Left ventricle myocardium inferior (tissue), 1 donor: ENCODE data around the gene MT1X. TPM values are rescaled to one million over a fixed set of nuclear protein-coding genes. Genes with fewer than 3 reads are reported as not detected.

Source experiments
- DNase-seq: peaks from one replicate; pipeline ENCODE4 v3.0.0-alpha.2; 2020
- H3K27ac ChIP-seq: fragments of 200-600 bp; replicated peaks from 2 replicates; pipeline ENCODE4 v1.8.0; 2021
- H3K27me3 ChIP-seq: fragments of 200-600 bp; 2 replicates; pipeline ENCODE4 v1.8.0; 2021; ENCODE audit warnings: low read depth
- H3K36me3 ChIP-seq: fragments of 200-600 bp; 2 replicates; pipeline ENCODE4 v1.8.0; 2021
- H3K4me1 ChIP-seq: fragments of 200-600 bp; 2 replicates; pipeline ENCODE4 v1.8.0; 2021
- H3K4me3 ChIP-seq: fragments of 200-600 bp; 2 replicates; pipeline ENCODE4 v1.8.0; 2021; ENCODE audit warnings: mild to moderate bottlenecking, moderate library complexity
- H3K9me3 ChIP-seq: fragments of 200-600 bp; replicated peaks from 2 replicates; pipeline ENCODE4 v1.8.0; 2021
- CTCF ChIP-seq: fragments of 200-600 bp; IDR thresholded peaks from 2 replicates; pipeline ENCODE4 v1.8.0; 2021; ENCODE audit warnings: antibody characterized with exemption, mild to moderate bottlenecking, borderline replicate concordance
- intact Hi-C: fragments of 100-400 bp; cut with micrococcal nuclease; formaldehyde crosslinking; loops from one replicate; pipeline ENCODE4 v1.11.0; 2022
- long read RNA-seq: library from polyadenylated mRNA; unstranded; transcript quantifications from one replicate; pipeline ENCODE4 v2.0.0, GENCODE V29; 2021
- total RNA-seq: library from RNA; stranded (reverse); fragmentation: NEBNext Ultra II Directional; extraction: Animal tissue kit (Norgen Biotek cat#: 25700); gene quantifications from one replicate; pipeline ENCODE4 v1.2.1, GENCODE V29; 2021
- donor health status: DM: no; HTN: yes; CAD: no; lungs with severe emphysema.

MT1X gene
- 91.8 TPM for total RNA-seq
- long read RNA-seq, transcript MT1X-201 (3 exons, 450 nt), result major isoform, 10 of 11 reads
- long read RNA-seq, partial matches to known transcripts, result 0 of 11 reads
- long read RNA-seq, other reads (novel, unspliced or antisense), result 0 of 11 reads

DNA sequence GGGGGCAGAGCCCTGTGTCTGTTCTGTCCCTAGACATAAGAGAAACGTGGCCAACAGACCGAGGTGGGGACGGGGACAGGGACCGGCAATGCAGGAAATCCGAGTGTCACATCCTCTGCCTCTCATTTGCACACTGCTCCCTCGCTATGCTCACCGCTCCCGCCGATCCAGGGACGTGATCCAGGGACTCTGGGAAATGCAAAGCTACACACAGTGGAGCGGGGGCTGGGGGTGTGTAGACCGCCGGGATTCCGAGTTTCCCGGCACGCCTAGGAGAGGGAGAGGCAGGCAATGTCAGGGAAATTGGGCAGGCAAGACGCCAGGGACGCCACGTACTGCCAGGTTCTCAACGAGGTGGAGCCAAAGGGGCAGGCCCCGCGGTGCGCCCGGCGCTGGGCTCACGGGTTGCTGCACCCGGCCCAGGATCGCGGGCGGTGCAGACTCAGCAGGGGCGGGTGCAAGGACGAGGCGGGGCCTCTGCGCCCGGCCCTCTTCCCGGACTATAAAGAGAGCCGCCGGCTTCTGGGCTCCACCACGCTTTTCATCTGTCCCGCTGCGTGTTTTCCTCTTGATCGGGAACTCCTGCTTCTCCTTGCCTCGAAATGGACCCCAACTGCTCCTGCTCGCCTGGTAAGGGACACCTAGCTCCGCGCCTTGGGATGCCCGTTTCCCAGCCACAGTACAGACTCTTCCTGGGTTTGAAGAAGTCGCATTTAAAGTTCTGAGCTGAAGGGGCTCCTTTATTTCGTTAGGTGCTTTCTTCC, at the start of gene MT1X:
Gene MT1X (plus strand): TSS at position 532 of the 764 bp plus-strand sequence. CDS start 71 bp downstream, at position 603.
- peak; percentile 96 for DNase-seq
- Histone ChIP-seq H3K9me3 (peaks cover 7% of the 10 kb centered on the region), H3K36me3 (no peaks in the 10 kb centered on the region), H3K27ac (peak within 1 kb of the TSS; percentile 94), H3K27me3 (no peaks in the 10 kb centered on the region), H3K4me3 (peak within 1 kb of the TSS; percentile 80), H3K4me1 (peaks cover 67% of the 10 kb centered on the region)
- intact Hi-C loops, result no loop called here
- no peak for TF ChIP-seq CTCF

- Histone ChIP-seq H3K36me3 (no peaks in the 10 kb centered on the region), H3K27me3 (peaks cover 42% of the 10 kb centered on the region), H3K9me3 (no peaks in the 10 kb centered on the region), H3K4me1 (peaks cover 30% of the 10 kb centered on the region), H3K27ac (peak overlapping the region; percentile 84), H3K4me3 (peak overlapping the region; percentile 69)
- DNase-seq, result no peak
- intact Hi-C loops, result no loop called here
- no peak for TF ChIP-seq CTCF
These were observed 49.4 kb upstream of the MT1X start for GRCh38 chr16:56632848-56633365.

DNA sequence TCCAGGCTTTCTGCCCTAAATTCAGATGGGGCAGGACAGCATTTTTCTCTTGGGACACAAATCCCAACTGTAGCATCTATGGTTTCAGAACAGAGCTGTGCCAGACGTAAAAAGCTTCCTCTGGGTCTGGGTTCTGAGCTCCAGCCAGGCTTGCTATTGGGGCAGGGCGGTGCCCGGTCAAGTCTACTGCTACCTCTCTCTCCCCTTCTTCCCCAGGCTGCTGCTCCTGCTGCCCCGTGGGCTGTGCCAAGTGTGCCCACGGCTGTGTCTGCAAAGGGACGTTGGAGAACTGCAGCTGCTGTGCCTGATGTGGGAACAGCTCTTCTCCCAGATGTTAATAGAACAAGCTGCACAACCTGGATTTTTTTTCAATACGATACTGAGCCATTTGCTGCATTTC, 48.7 kb upstream of the MT1X start:
- Histone ChIP-seq H3K27me3 (peaks cover 48% of the 10 kb centered on the region), H3K4me1 (peaks cover 36% of the 10 kb centered on the region), H3K4me3 (peak overlapping the region; percentile 69), H3K36me3 (no peaks in the 10 kb centered on the region), H3K27ac (peak overlapping the region; percentile 84), H3K9me3 (no peaks in the 10 kb centered on the region)
- intact Hi-C loops, result no loop called here
- no peak for TF ChIP-seq CTCF
- no peak for DNase-seq

DNA sequence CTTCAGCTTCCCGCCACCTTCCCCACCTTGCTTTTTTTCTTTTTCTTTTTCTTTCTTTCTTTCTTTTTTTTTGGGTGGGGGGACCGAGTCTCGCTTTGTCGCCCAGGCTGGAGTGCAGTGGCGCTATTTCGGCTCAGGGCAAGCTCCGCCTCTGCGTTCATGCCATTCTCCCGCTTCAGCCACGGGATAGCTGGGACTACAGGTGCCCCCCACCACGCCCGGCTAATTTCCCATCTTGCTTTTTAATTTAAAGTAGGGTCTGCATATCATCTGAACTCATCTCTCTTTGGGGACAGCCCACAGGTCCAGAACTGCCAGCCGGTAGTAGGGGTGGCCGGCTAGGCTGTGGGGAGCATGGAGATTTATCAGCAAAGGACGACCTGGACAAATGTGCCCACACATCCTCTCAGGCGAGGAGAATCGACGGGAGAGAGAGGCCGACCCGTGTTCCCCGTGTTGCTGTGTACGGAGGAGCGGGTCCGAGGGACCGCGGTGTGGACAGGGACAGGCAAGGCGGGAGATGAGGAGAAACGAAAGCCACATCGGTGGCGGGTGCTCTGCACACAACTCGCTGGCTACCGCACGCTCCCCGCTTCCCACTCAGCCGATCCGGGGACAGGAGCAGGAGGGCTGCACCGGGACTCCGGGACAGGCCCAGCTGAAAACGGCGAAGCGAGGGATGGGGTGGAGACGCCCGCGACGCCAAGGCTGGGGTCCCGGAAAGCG, 47.4 kb upstream of the MT1X start:
- Histone ChIP-seq H3K27me3 (peaks cover 62% of the 10 kb centered on the region), H3K9me3 (no peaks in the 10 kb centered on the region), H3K27ac (no peak overlapping the region), H3K4me3 (peak overlapping the region; percentile 51), H3K4me1 (peaks cover 44% of the 10 kb centered on the region), H3K36me3 (no peaks in the 10 kb centered on the region)
- DNase-seq, result no peak
- intact Hi-C loops, result no loop called here
- TF ChIP-seq CTCF, result no peak

DNA sequence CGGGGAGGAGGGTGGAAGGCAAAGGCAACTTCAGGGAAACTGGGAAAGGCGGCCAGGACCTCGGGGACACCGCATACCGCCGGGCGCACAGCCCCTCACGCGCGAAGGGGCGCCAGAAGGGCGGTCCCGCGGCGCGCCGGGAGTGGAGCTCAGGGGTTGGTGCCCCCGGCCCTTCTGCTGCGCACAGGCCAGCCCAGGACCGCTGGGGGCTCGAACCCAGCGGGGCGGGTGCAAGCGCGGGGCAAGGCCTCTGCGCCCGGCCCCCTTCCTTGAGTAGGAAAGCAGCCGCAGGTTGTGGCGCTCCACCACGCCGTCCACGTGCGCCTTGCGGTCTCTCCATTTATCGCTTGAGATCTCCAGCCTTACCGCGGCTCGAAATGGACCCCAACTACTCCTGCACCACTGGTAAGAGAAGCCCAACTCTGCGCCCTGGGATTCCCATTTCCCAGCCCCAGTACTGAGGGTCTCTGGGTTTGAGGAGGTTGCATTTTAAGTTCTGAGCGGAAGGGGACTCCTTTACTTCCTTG, 46.8 kb upstream of the MT1X start:
- intact Hi-C loops, result no loop called here
- H3K27me3 ChIP-seq, result peaks cover 68% of the 10 kb centered on the region
- H3K4me1 ChIP-seq, result peaks cover 44% of the 10 kb centered on the region
- no peak for TF ChIP-seq CTCF
- H3K27ac ChIP-seq, result no peak overlapping the region
- no peaks in the 10 kb centered on the region for H3K9me3 ChIP-seq
- no peak for DNase-seq
- no peaks in the 10 kb centered on the region for H3K36me3 ChIP-seq
- H3K4me3 ChIP-seq, result peak overlapping the region; percentile 51
